Fibroblast of the conjunctiva (primary cell): ENCODE measurements around the gene SHLD2.
"Not testable (repeated sequence)": the region's sequence is repeated elsewhere in the genome, so short reads cannot be mapped to it uniquely, and the experiment has no call there.

ENCODE experiments used
- DNase-seq: peaks from one replicate; pipeline ENCODE4 v3.0.0-alpha.2; 2010; ENCODE audit warnings: low read depth

SHLD2 gene

GRCh38 chr10:87219370-87219769, 124.4 kb downstream of the SHLD2 start:
- DNase-seq = not testable (repeated sequence)

DNA sequence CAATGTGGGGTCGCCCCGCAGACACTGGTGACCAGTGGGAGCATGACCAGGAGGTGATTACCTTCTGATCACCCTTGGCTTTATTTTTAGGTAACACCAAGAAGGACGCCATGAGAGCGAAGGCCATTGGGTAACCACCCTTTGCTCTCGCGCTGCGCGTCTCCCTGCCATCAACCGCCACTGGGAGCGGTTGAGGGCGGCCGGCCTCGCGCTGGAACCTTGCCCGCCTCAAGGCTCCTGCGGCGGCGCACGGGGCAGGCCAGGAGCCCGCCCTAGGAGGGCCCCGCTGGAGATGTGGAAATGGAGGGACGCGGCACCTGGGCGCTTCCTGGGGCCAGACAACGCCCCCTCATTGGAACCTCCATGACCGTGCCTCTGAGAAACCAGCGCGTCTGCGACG, 127.8 kb downstream of the SHLD2 start:
- DNase-seq = not testable (repeated sequence)

DNA sequence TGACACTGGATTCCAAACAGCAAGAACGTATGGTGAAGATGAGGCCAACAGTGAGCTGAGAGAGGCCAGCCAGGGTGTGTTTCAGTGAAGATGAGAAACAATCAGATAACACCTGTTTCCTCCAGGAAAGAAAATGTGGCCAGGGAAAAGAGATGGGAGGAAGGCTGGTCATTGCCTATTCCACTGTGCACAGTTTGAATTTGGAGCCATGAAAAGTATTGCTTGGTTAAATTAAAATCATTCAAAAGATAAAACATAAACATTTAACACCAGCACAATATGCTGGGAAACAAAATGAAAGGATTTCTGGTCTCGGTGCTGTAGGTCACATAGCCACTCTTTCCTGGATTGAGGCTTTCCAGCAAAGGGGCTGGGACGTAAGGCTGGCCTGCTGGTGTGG, 130.1 kb downstream of the SHLD2 start, which contains the start of gene NUTM2A:
Gene NUTM2A (plus strand): TSS at position 301 of the 400 bp plus-strand sequence. CDS start 383 bp downstream, outside the sequence.
- DNase-seq = not testable (repeated sequence)

DNA sequence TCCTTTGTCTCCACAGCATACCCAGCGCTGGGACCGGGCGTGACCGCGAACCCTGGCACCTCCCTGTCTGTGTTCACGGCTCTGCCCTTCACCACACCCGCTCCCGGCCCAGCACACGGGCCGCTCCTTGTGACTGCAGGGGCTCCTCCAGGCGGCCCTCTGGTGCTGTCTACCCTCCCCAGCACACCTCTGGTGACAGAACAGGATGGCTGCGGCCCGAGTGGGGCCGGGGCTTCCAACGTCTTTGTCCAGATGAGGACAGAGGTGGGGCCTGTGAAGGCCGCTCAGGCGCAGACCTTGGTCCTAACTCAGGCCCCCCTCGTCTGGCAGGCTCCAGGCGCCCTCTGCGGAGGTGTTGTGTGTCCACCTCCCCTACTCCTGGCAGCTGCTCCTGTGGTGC, 133.2 kb downstream of the SHLD2 start:
- not testable (repeated sequence) for DNase-seq

DNA sequence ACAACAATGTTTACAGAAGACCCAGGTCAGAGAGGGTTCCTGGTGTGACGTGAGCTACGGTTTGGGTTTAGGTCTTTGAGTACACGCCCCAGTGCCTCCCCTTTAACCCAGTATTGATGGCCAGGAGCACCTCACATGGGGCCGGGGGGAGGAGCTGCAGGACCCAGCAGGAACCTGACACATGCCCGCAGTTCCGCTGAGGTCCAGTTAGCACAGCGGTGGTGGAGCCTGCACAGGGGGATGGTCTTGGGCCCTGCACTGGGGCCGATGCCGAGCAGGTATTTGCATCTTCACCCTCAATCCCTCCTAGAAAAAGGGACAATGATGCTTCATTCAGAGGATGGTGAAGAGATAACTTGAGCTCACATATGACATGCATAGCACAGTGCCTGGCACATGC, 134.2 kb downstream of the SHLD2 start:
- DNase-seq = not testable (repeated sequence)

GRCh38 chr10:87234854-87235253, 139.8 kb downstream of the SHLD2 start:
- not testable (repeated sequence) for DNase-seq

- not testable (repeated sequence) for DNase-seq
These were observed 142.2 kb downstream of the SHLD2 start for GRCh38 chr10:87237244-87237643.

- not testable (repeated sequence) for DNase-seq
These were observed 144.4 kb downstream of the SHLD2 start for GRCh38 chr10:87239346-87239808.
